OCI-LY1 (cell line): ENCODE results near the gene METTL1.

Experiments
- H2AFZ ChIP-seq: fragments of 200-600 bp; sonication (generic), shearing (Covaris generic); 2 replicates; pipeline ENCODE4 v1.6.0; 2014; ENCODE audit warnings: antibody characterized with exemption, mild to moderate bottlenecking, low read length
- H3F3A ChIP-seq: fragments of 200-600 bp; sonication (generic), shearing (Covaris generic); 2 replicates; pipeline ENCODE4 v1.6.0; 2014; ENCODE audit warnings: mild to moderate bottlenecking, antibody characterized with exemption, low read length, moderate library complexity; ENCODE audit not compliant: insufficient read depth
- H3K27ac ChIP-seq: fragments of 200-600 bp; sonication (generic); 2 replicates; pipeline ENCODE4 v1.5.1; 2014; ENCODE audit warnings: low read length, mixed run types, mild to moderate bottlenecking, low read depth; ENCODE audit not compliant: poor library complexity, severe bottlenecking
- H3K27me3 ChIP-seq: fragments of 200-600 bp; sonication (generic); 2 replicates; pipeline ENCODE4 v1.6.0; 2014; ENCODE audit warnings: antibody characterized with exemption, mild to moderate bottlenecking, low read length, moderate library complexity; ENCODE audit not compliant: insufficient read depth
- H3K36me3 ChIP-seq: fragments of 200-600 bp; sonication (generic); 2 replicates; pipeline ENCODE4 v1.6.1; 2014; ENCODE audit warnings: mild to moderate bottlenecking, antibody characterized with exemption, low read length, moderate library complexity, mixed read lengths; ENCODE audit not compliant: insufficient read depth
- H3K4me1 ChIP-seq: fragments of 200-600 bp; sonication (generic); 2 replicates; pipeline ENCODE4 v1.5.1; 2014; ENCODE audit warnings: mild to moderate bottlenecking, low read length, moderate library complexity; ENCODE audit not compliant: insufficient read depth, severe bottlenecking
- H3K4me2 ChIP-seq: fragments of 200-600 bp; sonication (generic), shearing (Covaris generic); 2 replicates; pipeline ENCODE4 v1.6.1; 2014; ENCODE audit warnings: low read length
- H3K4me3 ChIP-seq: fragments of 200-600 bp; sonication (generic); 2 replicates; pipeline ENCODE4 v1.5.1; 2014; ENCODE audit warnings: low read length, low read depth, mild to moderate bottlenecking, mixed read lengths; ENCODE audit not compliant: poor library complexity, severe bottlenecking
- H3K79me2 ChIP-seq: fragments of 200-600 bp; shearing (Covaris generic); 2 replicates; pipeline ENCODE4 v1.6.1; 2016; ENCODE audit warnings: mixed run types, low read length, mixed read lengths; ENCODE audit not compliant: insufficient read depth
- H3K9ac ChIP-seq: fragments of 200-600 bp; sonication (generic), shearing (Covaris generic); 2 replicates; pipeline ENCODE4 v1.6.1; 2014; ENCODE audit warnings: mild to moderate bottlenecking, low read length, mixed read lengths
- H3K9me2 ChIP-seq: fragments of 200-600 bp; sonication (generic), shearing (Covaris generic); 2 replicates; pipeline ENCODE4 v1.6.1; 2014; ENCODE audit warnings: low read depth, mild to moderate bottlenecking, low read length, mixed read lengths
- H3K9me3 ChIP-seq: fragments of 200-600 bp; shearing (Covaris generic); 2 replicates; pipeline ENCODE4 v1.6.1; 2014; ENCODE audit warnings: low read length, mixed read lengths
- H4K20me1 ChIP-seq: fragments of 200-600 bp; sonication (generic), shearing (Covaris generic); 2 replicates; pipeline ENCODE4 v1.6.0; 2016; ENCODE audit warnings: mild to moderate bottlenecking, low read length; ENCODE audit not compliant: insufficient read depth
- CTCF ChIP-seq: fragments of 200-600 bp; sonication (generic), shearing (Covaris generic); IDR thresholded peaks from 2 replicates; pipeline ENCODE4 v1.5.1; 2017; ENCODE audit warnings: mild to moderate bottlenecking, antibody characterized with exemption, low read length, moderate library complexity, mixed read lengths
- EZH2 ChIP-seq: fragments of 200-600 bp; sonication (generic), shearing (Covaris generic); IDR thresholded peaks from 2 replicates; pipeline ENCODE4 v1.8.0; 2017; ENCODE audit warnings: borderline replicate concordance, mixed run types, mild to moderate bottlenecking, antibody characterized with exemption, low read length, moderate library complexity, mixed read lengths

METTL1 gene

GRCh38 chr12:57719777-57720605 lies 51.9 kb downstream of the METTL1 start:
- Histone ChIP-seq H3F3A (peaks cover 3% of the 10 kb centered on the region), H3K9me3 (no peaks in the 10 kb centered on the region), H3K36me3 (peaks cover 61% of the 10 kb centered on the region)

GRCh38 chr12:57718641-57719528 lies 53.0 kb downstream of the METTL1 start:
- Histone ChIP-seq H4K20me1 (no peaks in the 10 kb centered on the region), H3K79me2 (no peaks in the 10 kb centered on the region), H3K4me3 (no peak overlapping the region), H3K9me2 (no peaks in the 10 kb centered on the region), H3K27me3 (no peaks in the 10 kb centered on the region), H3K4me2 (no peak overlapping the region), H2AFZ (no peak overlapping the region), H3K4me1 (peaks cover 7% of the 10 kb centered on the region), H3K9ac (no peak overlapping the region), H3K9me3 (no peaks in the 10 kb centered on the region), H3F3A (no peaks in the 10 kb centered on the region; the same call in 1 of the 2 replicates), H3K27ac (no peak overlapping the region), H3K36me3 (peaks cover 68% of the 10 kb centered on the region)
- TF ChIP-seq CTCF: no peak
- TF ChIP-seq EZH2: no peak

More at GRCh38 chr12:57719777-57720605, 51.9 kb downstream of the METTL1 start:
- no peak overlapping the region for H3K4me2 ChIP-seq
- peaks cover 7% of the 10 kb centered on the region for H3K4me1 ChIP-seq
- no peak for TF ChIP-seq EZH2
- no peak for TF ChIP-seq CTCF
- no peaks in the 10 kb centered on the region for H3K27me3 ChIP-seq
- no peak overlapping the region for H3K9ac ChIP-seq
- no peak overlapping the region for H3K27ac ChIP-seq
- no peak overlapping the region for H3K4me3 ChIP-seq
- no peaks in the 10 kb centered on the region for H3K79me2 ChIP-seq
- no peaks in the 10 kb centered on the region for H4K20me1 ChIP-seq
- no peak overlapping the region for H2AFZ ChIP-seq
- no peaks in the 10 kb centered on the region for H3K9me2 ChIP-seq
